Parathyroid adenoma (tissue), 2 donors: Measurements from ENCODE around the gene IFNA1.

ENCODE experiments used
- H2AFZ ChIP-seq: fragments of 300-600 bp; sonication (generic); one replicate; pipeline ENCODE4 v1.7.0; 2017; ENCODE audit warnings: antibody characterized with exemption, mild to moderate bottlenecking
- H3K27ac ChIP-seq: fragments of 300-600 bp; sonication (generic); one replicate; pipeline ENCODE4 v1.7.0; 2017
- H3K27me3 ChIP-seq: fragments of 300-600 bp; sonication (generic); one replicate; pipeline ENCODE4 v1.7.0; 2017; ENCODE audit warnings: low read length; ENCODE audit not compliant: control insufficient read depth, insufficient read depth
- H3K36me3 ChIP-seq: fragments of 300-600 bp; sonication (generic); one replicate; pipeline ENCODE4 v1.7.0; 2017; ENCODE audit warnings: low read length; ENCODE audit not compliant: control insufficient read depth, insufficient read depth
- H3K4me1 ChIP-seq: fragments of 300-600 bp; sonication (generic); one replicate; pipeline ENCODE4 v1.7.0; 2017; ENCODE audit warnings: control low read depth
- H3K4me2 ChIP-seq: fragments of 300-600 bp; sonication (generic); one replicate; pipeline ENCODE4 v1.7.0; 2017; ENCODE audit warnings: low read length
- H3K4me3 ChIP-seq: fragments of 300-600 bp; sonication (generic); one replicate; pipeline ENCODE4 v1.7.0; 2017; ENCODE audit warnings: low read depth, low read length
- H3K79me2 ChIP-seq: fragments of 300-600 bp; sonication (generic); one replicate; pipeline ENCODE4 v1.7.0; 2017; ENCODE audit warnings: control low read depth
- H3K9ac ChIP-seq: fragments of 300-600 bp; sonication (generic); one replicate; pipeline ENCODE4 v1.7.0; 2017; ENCODE audit warnings: mild to moderate bottlenecking
- H3K9me3 ChIP-seq: fragments of 300-600 bp; sonication (generic); one replicate; pipeline ENCODE4 v1.7.0; 2017; ENCODE audit warnings: low read length; ENCODE audit not compliant: control insufficient read depth
- CTCF ChIP-seq: fragments of 300-600 bp; sonication (generic); IDR thresholded peaks from one replicate; pipeline ENCODE4 v1.7.0; 2017; ENCODE audit warnings: antibody characterized with exemption, mild to moderate bottlenecking
- donor health status: primary hyperparathyroidism.

The IFNA1 gene

DNA sequence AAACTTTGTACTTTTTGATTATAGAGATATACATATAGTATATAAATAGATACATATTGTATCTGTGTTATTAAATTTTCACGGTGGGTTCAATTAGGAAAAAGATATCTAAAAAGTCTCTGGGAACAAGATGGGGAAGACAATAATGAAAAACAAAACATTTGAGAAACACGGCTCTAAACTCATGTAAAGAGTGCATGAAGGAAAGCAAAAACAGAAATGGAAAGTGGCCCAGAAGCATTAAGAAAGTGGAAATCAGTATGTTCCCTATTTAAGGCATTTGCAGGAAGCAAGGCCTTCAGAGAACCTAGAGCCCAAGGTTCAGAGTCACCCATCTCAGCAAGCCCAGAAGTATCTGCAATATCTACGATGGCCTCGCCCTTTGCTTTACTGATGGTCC lies at the start of gene IFNA1:
Gene IFNA1, plus strand, starts transcription at position 301 of the 400 bp plus-strand sequence. Its CDS starts 69 bp downstream, at position 370.
- Histone ChIP-seq H3K9me3 (no peaks in the 10 kb centered on the region), H3K4me1 (no peaks in the 10 kb centered on the region), H3K27ac (no peak within 1 kb of the TSS), H3K4me2 (no peak within 1 kb of the TSS), H3K79me2 (no peaks in the 10 kb centered on the region), H3K4me3 (no peak within 1 kb of the TSS), H3K27me3 (no peaks in the 10 kb centered on the region), H3K9ac (no peak within 1 kb of the TSS), H3K36me3 (no peaks in the 10 kb centered on the region), H2AFZ (no peak within 1 kb of the TSS)
- TF ChIP-seq CTCF, result no peak

GRCh38 chr9:21392270-21392669 lies 48.0 kb upstream of the IFNA1 start:
- Histone ChIP-seq H3K79me2 (no peaks in the 10 kb centered on the region), H3K27ac (no peak overlapping the region), H3K4me1 (no peaks in the 10 kb centered on the region), H3K27me3 (no peaks in the 10 kb centered on the region), H3K4me3 (no peak overlapping the region), H3K9ac (no peak overlapping the region), H2AFZ (no peak overlapping the region), H3K9me3 (no peaks in the 10 kb centered on the region), H3K4me2 (no peak overlapping the region), H3K36me3 (no peaks in the 10 kb centered on the region)
- no peak for TF ChIP-seq CTCF

DNA sequence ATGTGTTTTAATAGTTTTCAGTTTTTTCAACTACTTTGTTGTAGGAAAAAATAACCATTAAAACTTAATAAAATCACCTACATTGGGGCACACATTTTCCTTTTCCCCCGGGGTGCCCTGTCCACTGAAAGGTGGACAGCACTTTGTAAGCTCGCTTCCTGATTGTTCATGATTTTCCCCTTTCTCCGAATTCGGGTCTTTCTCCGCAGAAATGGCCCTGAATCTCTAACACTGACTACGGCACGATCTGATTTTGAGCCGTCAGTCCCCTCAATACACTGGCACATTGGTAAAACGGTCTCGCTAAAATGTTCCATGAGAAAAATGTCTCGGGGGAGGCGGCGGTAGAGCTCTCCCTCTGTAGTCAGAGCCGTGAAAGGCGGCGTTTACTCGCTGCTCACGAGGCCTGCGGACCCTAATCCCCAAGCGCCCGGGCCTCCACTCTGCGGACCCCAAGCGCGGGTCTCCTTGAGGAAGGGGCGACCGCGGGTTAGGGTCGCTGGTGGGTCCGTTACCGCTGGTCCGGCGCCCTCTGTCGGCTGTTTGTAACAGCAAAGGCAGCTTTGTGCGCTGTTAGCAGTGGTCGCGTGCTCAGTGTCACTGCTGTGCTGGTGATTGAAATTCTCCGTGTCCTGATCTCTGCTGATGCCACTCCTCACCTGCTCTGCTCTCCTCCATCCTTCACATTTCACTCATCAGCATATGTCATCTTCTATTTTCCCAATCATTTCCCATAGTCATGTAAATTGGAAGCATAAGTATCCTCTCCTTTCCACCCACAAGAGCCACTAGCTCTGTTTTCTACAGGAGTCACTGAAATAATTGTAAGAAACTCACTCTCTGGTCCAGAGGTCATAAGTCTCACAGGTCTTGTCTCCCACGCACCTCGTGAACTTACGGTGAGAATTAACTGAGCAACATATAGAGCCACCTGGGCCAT lies 44.2 kb upstream of the IFNA1 start:
- Histone ChIP-seq H3K4me1 (no peaks in the 10 kb centered on the region), H3K79me2 (no peaks in the 10 kb centered on the region), H3K9me3 (no peaks in the 10 kb centered on the region), H3K4me2 (peak overlapping the region; percentile 60), H3K27me3 (peaks cover 3% of the 10 kb centered on the region), H3K27ac (no peak overlapping the region), H3K4me3 (peak overlapping the region; percentile 35), H2AFZ (peak overlapping the region; percentile 54), H3K9ac (no peak overlapping the region), H3K36me3 (no peaks in the 10 kb centered on the region)
- peak; percentile 52 for TF ChIP-seq CTCF

- Histone ChIP-seq H3K79me2 (no peaks in the 10 kb centered on the region), H3K4me3 (no peak overlapping the region), H3K27ac (no peak overlapping the region), H3K9ac (no peak overlapping the region), H3K9me3 (no peaks in the 10 kb centered on the region), H3K27me3 (peaks cover 3% of the 10 kb centered on the region), H3K4me1 (no peaks in the 10 kb centered on the region), H3K4me2 (no peak overlapping the region), H3K36me3 (no peaks in the 10 kb centered on the region), H2AFZ (no peak overlapping the region)
- TF ChIP-seq CTCF, result no peak
These were observed 41.2 kb upstream of the IFNA1 start for GRCh38 chr9:21398955-21399489.
